IMR-90 (cell line): ENCODE data around the gene VIPR1. TPM values are rescaled to one million over a fixed set of nuclear protein-coding genes. Genes with fewer than 3 reads are reported as not detected.

Experiments
- ATAC-seq: fragments of 200-7000 bp; cut with Tn5 transposase; 2 replicates; pipeline ENCODE4 v1.9.1; 2020; ENCODE audit warnings: low read depth, mild to moderate bottlenecking, moderate library complexity
- BruUV-seq: library from RNA; stranded (reverse); fragments of 400-500 nt; replicated peaks from 2 replicates; lab custom pipeline; 2021; lab: Mats Ljungman, UMichigan
- CTCF ChIA-PET: fragments of 300-600 bp; formaldehyde crosslinking; extraction: SDS; loops from one replicate; lab custom pipeline; 2021; ENCODE audit warnings: antibody characterized with exemption; lab: Yijun Ruan, JAX
- POLR2A ChIA-PET: fragments of 300-600 bp; sonication (Branson Sonifier 250); formaldehyde crosslinking; loops from one replicate; lab custom pipeline; 2022; ENCODE audit warnings: antibody characterized with exemption; ENCODE audit not compliant: unreplicated experiment; lab: Charles Lee
- DNase-seq: peaks from one replicate; pipeline ENCODE4 v3.0.0; 2013
- H2AFZ ChIP-seq: replicated peaks from 2 replicates; pipeline ENCODE3; 2013; ENCODE audit warnings: low read length, mild to moderate bottlenecking; ENCODE audit not compliant: poor library complexity
- H2AK5ac ChIP-seq: 2 replicates; pipeline ENCODE4 v1.6.1; 2013; ENCODE audit warnings: low read depth, low read length, inconsistent platforms
- H2AK9ac ChIP-seq: replicated peaks from 2 replicates; pipeline ENCODE3; 2013; ENCODE audit warnings: mild to moderate bottlenecking, low read depth, low read length, moderate library complexity; ENCODE audit not compliant: poor library complexity
- H2BK120ac ChIP-seq: 2 replicates; pipeline ENCODE4 v1.6.1; 2013; ENCODE audit warnings: low read depth, low read length, inconsistent platforms
- H2BK15ac ChIP-seq: 3 replicates; pipeline ENCODE4 v1.6.1; 2013; ENCODE audit warnings: low read depth, low read length, inconsistent platforms
- H2BK20ac ChIP-seq: 2 replicates; pipeline ENCODE4 v1.6.1; 2013; ENCODE audit warnings: low read depth, mild to moderate bottlenecking, inconsistent platforms, low read length, moderate library complexity
- H2BK5ac ChIP-seq: 2 replicates; pipeline ENCODE4 v1.6.1; 2013; ENCODE audit warnings: mild to moderate bottlenecking, low read depth, low read length, inconsistent platforms; ENCODE audit not compliant: poor library complexity, severe bottlenecking
- H3K14ac ChIP-seq: replicated peaks from 2 replicates; pipeline ENCODE4 v1.6.1; 2013; ENCODE audit warnings: low read depth, low read length, inconsistent platforms
- H3K18ac ChIP-seq: 2 replicates; pipeline ENCODE4 v1.6.1; 2013; ENCODE audit warnings: low read depth, low read length, control low read depth
- H3K23ac ChIP-seq: 2 replicates; pipeline ENCODE4 v1.6.1; 2013; ENCODE audit warnings: low read depth, low read length, inconsistent platforms
- H3K27ac ChIP-seq: 2 replicates; pipeline ENCODE4 v1.5.1; 2013; ENCODE audit warnings: mild to moderate bottlenecking, control low read depth, low read length; ENCODE audit not compliant: insufficient read depth
- H3K27me3 ChIP-seq: 2 replicates; pipeline ENCODE4 v1.6.1; 2013; ENCODE audit warnings: low read length; ENCODE audit not compliant: control insufficient read depth, insufficient read depth
- H3K36me3 ChIP-seq: 2 replicates; pipeline ENCODE4 v1.6.1; 2013; ENCODE audit warnings: low read length, mixed read lengths; ENCODE audit not compliant: control insufficient read depth, insufficient read depth
- H3K4ac ChIP-seq: 2 replicates; pipeline ENCODE4 v1.6.1; 2013; ENCODE audit warnings: low read depth, low read length, inconsistent platforms
- H3K4me1 ChIP-seq: 2 replicates; pipeline ENCODE4 v1.6.1; 2013; ENCODE audit warnings: low read length, mixed read lengths; ENCODE audit not compliant: control insufficient read depth, insufficient read depth
- H3K4me2 ChIP-seq: 2 replicates; pipeline ENCODE4 v1.6.1; 2013; ENCODE audit warnings: low read depth, mild to moderate bottlenecking, control low read depth, low read length, moderate library complexity
- H3K4me3 ChIP-seq: 2 replicates; pipeline ENCODE4 v1.5.1; 2013; ENCODE audit warnings: low read depth, mild to moderate bottlenecking, control low read depth, low read length, moderate library complexity; ENCODE audit not compliant: insufficient read depth
- H3K56ac ChIP-seq: 2 replicates; pipeline ENCODE4 v1.6.1; 2013; ENCODE audit warnings: low read length, inconsistent platforms; ENCODE audit not compliant: insufficient read depth; ENCODE audit errors: extremely low read depth
- H3K79me1 ChIP-seq, 2 experiments: 2 replicates each; pipeline ENCODE4 v1.6.1; 2013; ENCODE audit warnings: low read length in 2 of 2, inconsistent platforms in 1 of 2, low read depth in 1 of 2
- H3K9ac ChIP-seq: 2 replicates; pipeline ENCODE4 v1.6.1; 2013; ENCODE audit warnings: low read depth, low read length, control low read depth
- H3K9me1 ChIP-seq: 2 replicates; pipeline ENCODE4 v1.6.1; 2013; ENCODE audit warnings: low read length, inconsistent platforms; ENCODE audit not compliant: insufficient read depth
- H3K9me3 ChIP-seq: 2 replicates; pipeline ENCODE4 v1.6.1; 2013; ENCODE audit warnings: low read length; ENCODE audit not compliant: control insufficient read depth, insufficient read depth
- H4K20me1 ChIP-seq: 2 replicates; pipeline ENCODE4 v1.6.1; 2013; ENCODE audit warnings: low read length, inconsistent platforms; ENCODE audit not compliant: insufficient read depth
- H4K5ac ChIP-seq: 2 replicates; pipeline ENCODE4 v1.6.1; 2013; ENCODE audit warnings: mild to moderate bottlenecking, low read depth, low read length, control low read depth
- H4K8ac ChIP-seq, 2 experiments: 2 replicates each; pipeline ENCODE4 v1.6.1; 2013; ENCODE audit warnings: low read depth in 2 of 2, low read length in 2 of 2, control low read depth in 1 of 2, inconsistent platforms in 1 of 2
- H4K91ac ChIP-seq: 2 replicates; pipeline ENCODE4 v1.6.1; 2013; ENCODE audit warnings: low read depth, low read length, inconsistent platforms; ENCODE audit not compliant: insufficient read depth
- CEBPB ChIP-seq: IDR thresholded peaks from 2 replicates; pipeline ENCODE4 v1.6.1; 2012; ENCODE audit warnings: low read depth, low read length, improper control_type of control experiment
- WGBS, 2 experiments: methylation state at CpG; one replicate each; pipeline versions ENCODE4 v1.1.5 to v1.1.7; 2013; ENCODE audit warnings: missing lambda C conversion rate in 2 of 2; ENCODE audit not compliant: insufficient read length in 1 of 2; ENCODE audit errors: extremely low coverage in 2 of 2; 5-methylcytosine and 5-hydroxymethylcytosine counted together
- dilution Hi-C: fragments of 300-500 bp; cut with HindIII; formaldehyde crosslinking; loops from one replicate; pipeline ENCODE4 v1.14.3; 2018; ENCODE audit warnings: low sequenced_read_pairs; ENCODE audit not compliant: unreplicated experiment
- in situ Hi-C: fragments of 300-500 bp; cut with MboI; formaldehyde crosslinking; loops from 3 replicates; pipeline ENCODE4 v1.14.3; 2019; ENCODE audit warnings: low sequenced_read_pairs, inconsistent platforms, mixed read lengths
- intact Hi-C: fragments of 100-400 bp; cut with micrococcal nuclease; formaldehyde crosslinking; loops from 2 replicates; pipeline ENCODE4 v1.10.0; 2022
- polyA plus RNA-seq, 3 experiments: library from polyadenylated mRNA; depleted of rRNA; stranded (reverse); fragments of >200 nt; gene quantifications; 2 replicates each; pipeline ENCODE4 v1.2.3, GENCODE V29; 2012; ENCODE audit warnings: low replicate concordance in 1 of 3
- total RNA-seq: library from RNA; depleted of rRNA; stranded (reverse); fragments of >200 nt; gene quantifications from 2 replicates; pipeline ENCODE4 v1.2.3, GENCODE V29; 2012

The VIPR1 gene
- total and polyA plus RNA-seq, 2 of the 4 experiments (the other 2 are of a cell fraction), result not detected

- Histone ChIP-seq H3K36me3 (no peaks in the 10 kb centered on the region), H2AK9ac (no peak overlapping the region), H3K4me1 (no peaks in the 10 kb centered on the region), H3K14ac (no peak overlapping the region), H3K4ac (no peak overlapping the region), H4K8ac (no peak overlapping the region), H3K9me1 (no peaks in the 10 kb centered on the region), H4K91ac (no peak overlapping the region), H3K27ac (no peak overlapping the region), H2BK120ac (no peak overlapping the region), H3K23ac (no peak overlapping the region), H3K18ac (no peak overlapping the region), H3K4me3 (no peak overlapping the region), H4K5ac (no peak overlapping the region), H3K79me1 (no peaks in the 10 kb centered on the region), H3K4me2 (no peak overlapping the region), H4K20me1 (no peaks in the 10 kb centered on the region), H2BK20ac (no peak overlapping the region), H2BK5ac (no peak overlapping the region), H3K9me3 (no peaks in the 10 kb centered on the region), H2AK5ac (no peak overlapping the region), H3K56ac (no peak overlapping the region), H3K27me3 (peaks cover 52% of the 10 kb centered on the region), H3K9ac (no peak overlapping the region), H2AFZ (no peak overlapping the region), H2BK15ac (no peak overlapping the region)
- DNase-seq, result no peak
- ChIA-PET POLR2A (no interaction called here), CTCF (no interaction called here)
- in situ Hi-C loops (no loop called here), intact Hi-C loops (no loop called here), dilution Hi-C loops (no loop called here)
- no TSS peak for BruUV-seq
- 20% methylated on average over 1 of the region's 4 CpGs; no CpG with 5 or more reads in 1 of the 2 experiments for WGBS, 2 experiments
- no peak for ATAC-seq
- no peak for TF ChIP-seq CEBPB
Measured at GRCh38 chr3:42505849-42506410, 3.5 kb downstream of the VIPR1 start.
